HEK293 (cell line): ENCODE results near the gene ATP5F1D.

Experiments
- BCL11B ChIP-seq: fragments of 450-650 bp; formaldehyde crosslinking; IDR thresholded peaks from 2 replicates; pipeline ENCODE4 v1.5.1; 2016; ENCODE audit warnings: low read depth, missing biosample characterization, missing genetic modification characterization
- GLIS1 ChIP-seq: fragments of 450-650 bp; formaldehyde crosslinking; IDR thresholded peaks from 2 replicates; pipeline ENCODE4 v1.5.1; 2016; ENCODE audit warnings: missing biosample characterization, missing genetic modification characterization
- KLF7 ChIP-seq: fragments of 450-650 bp; formaldehyde crosslinking; IDR thresholded peaks from 2 replicates; pipeline ENCODE4 v1.5.1; 2016; ENCODE audit warnings: missing biosample characterization, missing genetic modification characterization, borderline replicate concordance
- OVOL3 ChIP-seq: fragments of 450-650 bp; formaldehyde crosslinking; IDR thresholded peaks from 2 replicates; pipeline ENCODE4 v1.5.1; 2016; ENCODE audit warnings: missing biosample characterization, missing genetic modification characterization
- PATZ1 ChIP-seq: fragments of 450-650 bp; formaldehyde crosslinking; IDR thresholded peaks from 2 replicates; pipeline ENCODE4 v1.5.1; 2016; ENCODE audit warnings: missing biosample characterization, missing genetic modification characterization
- SCRT1 ChIP-seq: fragments of 450-650 bp; formaldehyde crosslinking; IDR thresholded peaks from 2 replicates; pipeline ENCODE4 v1.5.1; 2016; ENCODE audit warnings: missing biosample characterization, missing genetic modification characterization, borderline replicate concordance
- SCRT2 ChIP-seq: fragments of 450-650 bp; formaldehyde crosslinking; IDR thresholded peaks from 2 replicates; pipeline ENCODE4 v1.5.1; 2016; ENCODE audit warnings: missing biosample characterization, missing genetic modification characterization
- SP7 ChIP-seq: fragments of 450-650 bp; formaldehyde crosslinking; IDR thresholded peaks from 2 replicates; pipeline ENCODE4 v1.5.1; 2016; ENCODE audit warnings: missing biosample characterization, missing genetic modification characterization
- TRIM28 ChIP-seq: IDR thresholded peaks from 2 replicates; pipeline ENCODE4 v1.6.1; 2011; ENCODE audit warnings: low read length, control low read depth, borderline replicate concordance
- ZBTB48 ChIP-seq: fragments of 450-650 bp; formaldehyde crosslinking; IDR thresholded peaks from 2 replicates; pipeline ENCODE4 v1.5.1; 2016; ENCODE audit warnings: missing biosample characterization, missing genetic modification characterization
- ZFP69B ChIP-seq: fragments of 450-650 bp; formaldehyde crosslinking; IDR thresholded peaks from 2 replicates; pipeline ENCODE4 v1.5.1; 2016; ENCODE audit warnings: missing biosample characterization, missing genetic modification characterization
- ZNF10 ChIP-seq: fragments of 450-650 bp; formaldehyde crosslinking; IDR thresholded peaks from 2 replicates; pipeline ENCODE4 v1.5.1; 2017; ENCODE audit warnings: missing biosample characterization, missing genetic modification characterization
- ZNF121 ChIP-seq: fragments of 450-650 bp; formaldehyde crosslinking; IDR thresholded peaks from 2 replicates; pipeline ENCODE4 v1.5.1; 2016; ENCODE audit warnings: missing biosample characterization, missing genetic modification characterization
- ZNF140 ChIP-seq: fragments of 450-650 bp; formaldehyde crosslinking; IDR thresholded peaks from 2 replicates; pipeline ENCODE4 v1.5.1; 2016; ENCODE audit warnings: missing biosample characterization, missing genetic modification characterization
- ZNF16 ChIP-seq: fragments of 450-650 bp; formaldehyde crosslinking; IDR thresholded peaks from 2 replicates; pipeline ENCODE4 v1.5.1; 2016; ENCODE audit warnings: low read depth, missing biosample characterization, missing genetic modification characterization
- ZNF202 ChIP-seq: fragments of 450-650 bp; formaldehyde crosslinking; IDR thresholded peaks from 2 replicates; pipeline ENCODE4 v1.5.1; 2016; ENCODE audit warnings: missing biosample characterization, missing genetic modification characterization, borderline replicate concordance
- ZNF24 ChIP-seq: fragments of 450-650 bp; formaldehyde crosslinking; IDR thresholded peaks from 2 replicates; pipeline ENCODE4 v1.5.1; 2016; ENCODE audit warnings: missing biosample characterization, missing genetic modification characterization
- ZNF274 ChIP-seq, 2 experiments: fragments of 200-500 bp in 1 of 2; fragments of 450-650 bp in 1 of 2; sonication (Bioruptor generic) in 1 of 2; formaldehyde crosslinking in 1 of 2; IDR thresholded peaks; 2 replicates each; pipeline versions ENCODE4 v1.5.1 to v1.6.1; 2014 to 2016; ENCODE audit warnings: borderline replicate concordance in 1 of 2, inconsistent platforms in 1 of 2, low read length in 1 of 2, missing biosample characterization in 1 of 2, missing genetic modification characterization in 1 of 2
- ZNF292 ChIP-seq: fragments of 450-650 bp; formaldehyde crosslinking; IDR thresholded peaks from 2 replicates; pipeline ENCODE4 v1.5.1; 2016; ENCODE audit warnings: low read depth, missing biosample characterization, missing genetic modification characterization, borderline replicate concordance
- ZNF302 ChIP-seq: fragments of 450-650 bp; formaldehyde crosslinking; IDR thresholded peaks from 2 replicates; pipeline ENCODE4 v1.5.1; 2016; ENCODE audit warnings: missing biosample characterization, missing genetic modification characterization, low read depth
- ZNF350 ChIP-seq: fragments of 450-650 bp; formaldehyde crosslinking; IDR thresholded peaks from 2 replicates; pipeline ENCODE4 v1.5.0; 2017; ENCODE audit warnings: missing biosample characterization, mild to moderate bottlenecking, missing genetic modification characterization
- ZNF362 ChIP-seq: fragments of 450-650 bp; formaldehyde crosslinking; IDR thresholded peaks from 2 replicates; pipeline ENCODE4 v1.5.1; 2016; ENCODE audit warnings: missing biosample characterization, missing genetic modification characterization
- ZNF426 ChIP-seq: fragments of 450-650 bp; formaldehyde crosslinking; IDR thresholded peaks from 2 replicates; pipeline ENCODE4 v1.5.1; 2017; ENCODE audit warnings: missing biosample characterization, missing genetic modification characterization, mild to moderate bottlenecking, inconsistent platforms, moderate library complexity
- ZNF48 ChIP-seq: fragments of 450-650 bp; formaldehyde crosslinking; IDR thresholded peaks from 2 replicates; pipeline ENCODE4 v1.5.1; 2016; ENCODE audit warnings: missing biosample characterization, missing genetic modification characterization
- ZNF521 ChIP-seq: fragments of 450-650 bp; formaldehyde crosslinking; IDR thresholded peaks from 2 replicates; pipeline ENCODE4 v1.5.1; 2017; ENCODE audit warnings: missing biosample characterization, mild to moderate bottlenecking, missing genetic modification characterization
- ZNF549 ChIP-seq: fragments of 450-650 bp; IDR thresholded peaks from 2 replicates; pipeline ENCODE4 v1.5.1; 2018; ENCODE audit warnings: missing biosample characterization, missing genetic modification characterization, mild to moderate bottlenecking, inconsistent platforms, moderate library complexity
- ZNF621 ChIP-seq: fragments of 450-650 bp; formaldehyde crosslinking; IDR thresholded peaks from 2 replicates; pipeline ENCODE4 v1.5.1; 2017; ENCODE audit warnings: missing biosample characterization, missing genetic modification characterization
- ZNF624 ChIP-seq: fragments of 450-650 bp; formaldehyde crosslinking; IDR thresholded peaks from 2 replicates; pipeline ENCODE4 v1.5.1; 2017; ENCODE audit warnings: missing biosample characterization, missing genetic modification characterization
- ZNF677 ChIP-seq: fragments of 450-650 bp; IDR thresholded peaks from 2 replicates; pipeline ENCODE4 v1.5.0; 2018; ENCODE audit warnings: missing biosample characterization, mild to moderate bottlenecking, missing genetic modification characterization, moderate library complexity
- ZNF747 ChIP-seq: fragments of 450-650 bp; formaldehyde crosslinking; IDR thresholded peaks from 2 replicates; pipeline ENCODE4 v1.5.1; 2016; ENCODE audit warnings: missing biosample characterization, missing genetic modification characterization
- ZSCAN16 ChIP-seq: fragments of 450-650 bp; formaldehyde crosslinking; IDR thresholded peaks from 2 replicates; pipeline ENCODE4 v1.5.1; 2016; ENCODE audit warnings: missing biosample characterization, missing genetic modification characterization
- ZXDB ChIP-seq: fragments of 450-650 bp; formaldehyde crosslinking; IDR thresholded peaks from 2 replicates; pipeline ENCODE4 v1.5.1; 2016; ENCODE audit warnings: missing biosample characterization, missing genetic modification characterization
- TF ChIP-seq, protein P1 (sequence below): fragments of 450-650 bp; IDR thresholded peaks from 2 replicates; pipeline ENCODE4 v1.5.1; 2018; ENCODE audit warnings: missing biosample characterization, mild to moderate bottlenecking, missing genetic modification characterization
- TF ChIP-seq, protein P2 (sequence below): fragments of 450-650 bp; formaldehyde crosslinking; IDR thresholded peaks from 2 replicates; pipeline ENCODE4 v1.5.1; 2016; ENCODE audit warnings: missing biosample characterization, missing genetic modification characterization, borderline replicate concordance

The ATP5F1D gene

GRCh38 chr19:1223018-1223855, 18.3 kb upstream of the ATP5F1D start (continued):
- TF ChIP-seq SCRT1 = no peak
- 0 out of 2 replicates have a peak, but pooled peaks have one; percentile 11 for TF ChIP-seq ZFP69B (tag by site-specific recombination)
- no peak for TF ChIP-seq ZNF121 (tag by site-specific recombination)
- no peak for TF ChIP-seq ZNF10 (tag by site-specific recombination)
- no peak for TF ChIP-seq ZNF202 (tag by site-specific recombination)
- peak; percentile 64 for TF ChIP-seq ZBTB48
- no peak for TF ChIP-seq ZNF350 (tag by site-specific recombination)
- TF ChIP-seq ZNF292 (tag by site-specific recombination) = no peak
- TF ChIP-seq ZNF747 (tag by site-specific recombination) = no peak
- TF ChIP-seq, protein P1, sequence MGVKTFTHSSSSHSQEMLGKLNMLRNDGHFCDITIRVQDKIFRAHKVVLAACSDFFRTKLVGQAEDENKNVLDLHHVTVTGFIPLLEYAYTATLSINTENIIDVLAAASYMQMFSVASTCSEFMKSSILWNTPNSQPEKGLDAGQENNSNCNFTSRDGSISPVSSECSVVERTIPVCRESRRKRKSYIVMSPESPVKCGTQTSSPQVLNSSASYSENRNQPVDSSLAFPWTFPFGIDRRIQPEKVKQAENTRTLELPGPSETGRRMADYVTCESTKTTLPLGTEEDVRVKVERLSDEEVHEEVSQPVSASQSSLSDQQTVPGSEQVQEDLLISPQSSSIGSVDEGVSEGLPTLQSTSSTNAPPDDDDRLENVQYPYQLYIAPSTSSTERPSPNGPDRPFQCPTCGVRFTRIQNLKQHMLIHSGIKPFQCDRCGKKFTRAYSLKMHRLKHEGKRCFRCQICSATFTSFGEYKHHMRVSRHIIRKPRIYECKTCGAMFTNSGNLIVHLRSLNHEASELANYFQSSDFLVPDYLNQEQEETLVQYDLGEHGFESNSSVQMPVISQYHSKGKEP (tag by site-specific recombination) = no peak
- no peak for TF ChIP-seq ZNF16
- TF ChIP-seq ZNF621 (tag by site-specific recombination) = no peak
- no peak for TF ChIP-seq ZNF274 (IDR thresholded peaks at IDR 0.05; ENCODE audit: low read length)
- TF ChIP-seq ZNF274 (tag by site-specific recombination; IDR thresholded peaks at IDR 0.05; ENCODE audit: borderline replicate concordance) = no peak
- no peak for TF ChIP-seq ZNF302
- TF ChIP-seq ZNF677 (tag by site-specific recombination) = no peak
- peak; percentile 48 for TF ChIP-seq GLIS1 (tag by site-specific recombination)
- no peak for TF ChIP-seq ZNF48
- no peak for TF ChIP-seq ZNF362 (tag by site-specific recombination)
- TF ChIP-seq ZNF521 (tag by site-specific recombination) = no peak
- no peak for TF ChIP-seq ZNF140
- peak; percentile 31; the same call in 1 of the 2 replicates for TF ChIP-seq ZXDB
- TF ChIP-seq ZNF24 (tag by site-specific recombination) = no peak
- peak; percentile 60; the same call in 1 of the 2 replicates for TF ChIP-seq SP7 (tag by site-specific recombination)
- no peak for TF ChIP-seq TRIM28
- no peak for TF ChIP-seq ZNF426 (tag by site-specific recombination)
- no peak for TF ChIP-seq ZNF549 (tag by site-specific recombination)
- peak; percentile 89 for TF ChIP-seq PATZ1 (tag by site-specific recombination)
- no peak for TF ChIP-seq ZNF624 (tag by site-specific recombination)
- TF ChIP-seq KLF7 = no peak
- TF ChIP-seq SCRT2 (tag by site-specific recombination) = peak; percentile 46; the same call in 1 of the 2 replicates
- TF ChIP-seq BCL11B (tag by site-specific recombination) = no peak; the same call in none of the 2 replicates
- TF ChIP-seq, protein P2, sequence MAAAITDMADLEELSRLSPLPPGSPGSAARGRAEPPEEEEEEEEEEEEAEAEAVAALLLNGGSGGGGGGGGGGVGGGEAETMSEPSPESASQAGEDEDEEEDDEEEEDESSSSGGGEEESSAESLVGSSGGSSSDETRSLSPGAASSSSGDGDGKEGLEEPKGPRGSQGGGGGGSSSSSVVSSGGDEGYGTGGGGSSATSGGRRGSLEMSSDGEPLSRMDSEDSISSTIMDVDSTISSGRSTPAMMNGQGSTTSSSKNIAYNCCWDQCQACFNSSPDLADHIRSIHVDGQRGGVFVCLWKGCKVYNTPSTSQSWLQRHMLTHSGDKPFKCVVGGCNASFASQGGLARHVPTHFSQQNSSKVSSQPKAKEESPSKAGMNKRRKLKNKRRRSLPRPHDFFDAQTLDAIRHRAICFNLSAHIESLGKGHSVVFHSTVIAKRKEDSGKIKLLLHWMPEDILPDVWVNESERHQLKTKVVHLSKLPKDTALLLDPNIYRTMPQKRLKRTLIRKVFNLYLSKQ = no peak
- TF ChIP-seq OVOL3 (tag by site-specific recombination) = no peak
- no peak for TF ChIP-seq ZSCAN16 (tag by site-specific recombination)
